ENCODE measurements around the gene CENPB.

CENPB gene

DNA sequence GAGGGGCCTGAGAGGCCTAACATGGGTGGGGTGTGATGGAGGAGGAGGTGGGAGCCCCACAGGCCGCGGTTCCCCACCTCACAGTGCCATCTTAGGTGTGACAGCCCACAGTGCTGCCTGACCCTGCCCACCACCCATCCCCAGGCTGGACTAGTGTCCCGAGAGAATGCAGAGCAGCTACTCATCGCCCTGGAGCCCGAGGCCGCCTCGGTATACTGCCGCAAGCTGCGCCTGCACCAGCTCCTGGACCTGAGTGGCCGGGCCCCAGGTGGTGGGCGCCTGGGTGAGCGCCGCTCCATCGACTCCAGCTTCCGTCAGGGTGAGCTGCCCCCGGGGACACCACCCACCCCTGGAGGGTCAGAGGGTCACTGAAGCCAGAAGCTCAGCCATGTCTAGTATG, 38.5 kb downstream of the CENPB start:
- no peak for DNase-seq (ENCODE audit: low spot score)

DNA sequence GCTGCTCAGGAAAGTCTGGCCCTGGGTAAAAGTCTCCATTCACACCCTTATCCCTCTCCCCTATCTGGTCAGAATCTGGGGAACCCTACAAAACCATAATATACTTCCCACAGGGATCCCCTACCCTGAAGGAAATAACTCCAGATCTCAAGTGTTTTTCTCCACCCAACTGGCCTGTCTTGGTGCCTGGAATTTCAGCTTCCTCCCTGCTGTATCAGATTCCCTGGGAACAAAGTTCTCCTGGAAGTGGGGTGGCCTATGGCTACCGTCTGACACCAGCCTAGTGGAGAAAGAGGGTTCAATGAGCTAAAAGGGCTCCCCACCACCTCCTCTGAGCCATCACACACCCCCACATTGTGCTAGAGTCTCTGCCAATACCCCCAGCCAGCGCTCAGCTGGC, 39.1 kb downstream of the CENPB start:
- DNase-seq (ENCODE audit: low spot score), result no peak

DNA sequence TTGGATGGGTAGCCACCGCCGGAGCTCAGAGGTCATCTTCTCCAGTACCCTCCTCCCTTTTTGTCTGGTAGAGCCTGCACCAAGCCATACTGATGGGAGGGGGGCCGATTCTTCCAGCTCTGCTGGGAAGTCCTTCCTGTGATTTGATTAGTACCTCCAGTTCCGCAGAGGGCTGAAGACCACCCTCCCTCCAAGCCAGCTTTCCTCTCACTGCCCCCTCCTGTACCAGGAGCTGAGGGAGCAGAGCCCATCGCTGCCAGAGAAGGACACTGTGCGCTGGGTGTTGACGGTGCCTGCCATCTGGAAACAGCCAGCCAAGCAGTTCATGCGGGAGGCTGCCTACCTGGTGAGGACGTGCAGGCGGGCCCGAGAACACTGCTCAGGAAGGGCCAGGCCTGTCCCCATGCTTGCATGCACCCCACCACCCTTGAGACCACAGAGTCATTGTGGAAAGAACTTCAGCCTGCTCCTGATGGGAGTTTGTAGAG, 40.8 kb downstream of the CENPB start:
- DNase-seq (ENCODE audit: low spot score), result no peak

DNA sequence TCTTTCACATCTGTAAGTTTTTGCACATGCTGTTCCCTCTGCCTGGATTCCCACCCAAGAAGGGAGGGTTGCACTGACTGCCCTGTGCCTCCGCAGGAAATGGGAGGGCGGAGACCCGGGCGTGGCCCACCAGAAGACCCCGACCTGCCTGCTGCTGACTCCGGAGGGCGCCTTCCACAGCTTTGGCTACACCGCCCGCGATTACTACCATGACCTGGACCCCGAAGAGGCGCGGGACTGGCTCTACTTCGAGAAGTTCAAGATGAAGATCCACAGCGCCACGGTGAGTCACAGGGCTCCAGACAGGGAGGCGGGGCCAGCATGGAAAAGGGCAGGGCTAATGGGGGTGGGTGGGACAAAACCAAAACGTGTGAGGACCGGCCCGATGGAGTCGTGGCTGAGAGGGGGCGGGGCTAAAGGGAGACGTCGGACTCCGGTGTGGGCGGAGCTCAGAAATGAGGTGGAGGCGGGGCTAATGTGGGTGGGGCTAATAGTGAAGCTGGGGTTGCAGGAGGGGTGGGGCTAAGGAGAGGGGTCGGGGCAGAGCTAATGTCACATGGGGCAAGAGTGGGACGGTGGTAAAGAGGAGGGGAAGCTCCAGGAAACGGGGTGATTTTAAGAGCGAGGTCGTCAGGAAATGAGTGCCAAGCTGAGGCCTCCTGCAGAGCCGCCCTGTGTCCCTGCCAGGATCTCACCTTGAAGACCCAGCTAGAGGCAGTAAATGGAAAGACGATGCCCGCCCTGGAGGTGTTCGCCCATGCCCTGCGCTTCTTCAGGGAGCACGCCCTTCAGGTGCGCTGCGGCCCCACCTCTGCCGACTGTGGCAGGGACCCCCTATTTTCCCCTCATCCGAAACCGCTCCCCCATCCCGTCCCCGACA, 41.5 kb downstream of the CENPB start:
- DNase-seq (ENCODE audit: low spot score), result peak; percentile 79

DNA sequence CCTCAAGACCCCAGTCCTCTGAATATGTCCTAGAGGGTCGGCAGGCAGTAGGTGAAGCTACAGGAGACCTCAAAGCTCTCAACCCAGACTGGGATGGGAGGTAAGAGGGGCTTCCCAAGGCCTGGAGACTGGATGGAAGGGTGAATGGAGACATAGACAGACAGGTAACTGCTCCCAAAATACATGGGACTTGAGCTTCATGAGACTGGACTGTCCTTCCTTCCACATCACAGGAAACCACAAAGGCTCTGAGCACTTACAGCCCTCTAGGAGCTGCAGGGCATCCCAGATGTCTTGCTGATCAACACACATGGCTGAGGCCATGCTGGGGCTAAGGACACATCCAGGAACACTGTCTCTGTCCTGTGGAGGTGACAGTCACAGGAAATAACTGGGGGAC, 42.5 kb downstream of the CENPB start:
- DNase-seq (ENCODE audit: low spot score), result no peak

DNA sequence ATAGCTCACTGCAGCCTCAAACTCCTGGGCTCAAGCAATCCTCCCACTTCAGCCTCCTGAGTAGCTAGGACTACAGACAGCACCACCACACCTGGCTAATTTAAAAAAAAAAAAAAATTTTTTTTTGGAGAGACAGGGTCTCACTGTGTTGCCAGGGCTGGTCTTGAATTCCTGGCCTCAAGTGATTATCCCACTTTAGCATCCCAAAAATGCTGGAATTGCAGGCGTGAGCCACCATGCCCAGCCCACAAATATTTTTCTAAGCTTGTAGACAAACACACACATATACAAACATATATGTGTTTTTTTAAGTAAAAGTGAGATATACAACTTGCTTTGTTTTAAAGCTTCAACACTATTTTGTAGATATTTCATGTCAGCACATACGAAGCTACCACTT, 43.3 kb downstream of the CENPB start:
- no peak for DNase-seq (ENCODE audit: low spot score)

DNA sequence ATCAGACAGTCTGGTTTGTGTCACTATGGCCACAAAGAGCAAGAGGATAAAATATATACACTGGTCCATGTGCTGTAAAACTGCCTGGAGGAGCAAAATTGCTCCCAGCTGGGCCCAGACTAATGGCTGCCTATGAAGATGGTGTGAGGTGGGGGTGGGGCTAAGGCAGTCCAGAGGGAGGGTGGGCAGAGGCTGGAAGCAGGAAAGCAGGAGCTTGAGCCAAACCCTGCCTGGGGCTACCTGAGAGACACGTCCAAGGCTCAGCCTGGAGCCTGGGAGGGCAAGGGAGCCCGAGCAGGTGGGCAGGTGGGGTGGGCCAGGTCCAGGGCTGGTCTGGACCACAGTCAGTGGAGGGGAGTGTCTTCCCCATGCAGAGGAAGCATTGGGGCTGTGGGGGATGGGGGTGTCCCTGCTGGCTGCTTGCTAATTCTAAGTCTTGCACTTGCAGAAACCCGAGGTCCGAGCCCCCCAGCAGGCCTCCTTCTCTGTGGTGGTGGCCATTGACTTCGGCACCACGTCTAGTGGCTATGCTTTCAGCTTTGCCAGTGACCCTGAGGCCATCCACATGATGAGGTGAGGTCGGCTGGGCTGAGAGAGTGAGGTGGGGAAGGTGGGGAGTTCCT, 44.6 kb downstream of the CENPB start:
- no peak for DNase-seq (ENCODE audit: low spot score)

DNA sequence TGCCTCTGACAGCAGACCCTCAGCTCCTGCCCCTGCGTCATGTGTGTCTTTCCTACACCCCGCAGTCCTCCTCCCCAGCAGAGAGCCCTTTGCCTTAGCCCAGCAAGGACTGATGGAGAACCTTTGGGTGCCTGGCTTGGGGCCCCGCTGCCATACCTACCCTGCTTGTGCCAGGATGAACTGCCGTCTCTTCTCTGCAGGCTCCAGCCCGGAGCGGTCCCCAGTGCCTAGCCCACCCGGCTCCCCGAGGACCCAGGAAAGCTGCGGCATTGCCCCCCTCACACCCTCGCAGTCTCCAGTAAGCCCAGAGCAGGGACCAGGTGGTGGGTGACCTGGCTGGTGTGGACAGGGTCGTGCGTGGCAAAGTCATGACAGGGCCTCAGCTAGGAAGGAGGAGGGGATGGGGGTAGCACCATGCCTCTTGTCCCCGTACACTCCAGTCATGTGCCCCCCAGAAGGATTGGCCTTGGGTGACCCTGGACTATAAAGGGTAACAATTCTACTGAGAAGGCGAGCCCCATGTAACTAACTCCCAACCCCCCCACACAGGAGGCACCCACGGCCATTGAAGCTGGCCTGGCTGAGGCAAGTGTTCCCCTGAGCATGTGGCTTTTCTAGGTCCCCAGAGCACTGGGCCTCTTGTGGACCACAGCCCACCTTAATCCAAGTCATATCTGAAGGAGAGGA, 45.8 kb downstream of the CENPB start:
- no peak for DNase-seq (ENCODE audit: low spot score)

DNA sequence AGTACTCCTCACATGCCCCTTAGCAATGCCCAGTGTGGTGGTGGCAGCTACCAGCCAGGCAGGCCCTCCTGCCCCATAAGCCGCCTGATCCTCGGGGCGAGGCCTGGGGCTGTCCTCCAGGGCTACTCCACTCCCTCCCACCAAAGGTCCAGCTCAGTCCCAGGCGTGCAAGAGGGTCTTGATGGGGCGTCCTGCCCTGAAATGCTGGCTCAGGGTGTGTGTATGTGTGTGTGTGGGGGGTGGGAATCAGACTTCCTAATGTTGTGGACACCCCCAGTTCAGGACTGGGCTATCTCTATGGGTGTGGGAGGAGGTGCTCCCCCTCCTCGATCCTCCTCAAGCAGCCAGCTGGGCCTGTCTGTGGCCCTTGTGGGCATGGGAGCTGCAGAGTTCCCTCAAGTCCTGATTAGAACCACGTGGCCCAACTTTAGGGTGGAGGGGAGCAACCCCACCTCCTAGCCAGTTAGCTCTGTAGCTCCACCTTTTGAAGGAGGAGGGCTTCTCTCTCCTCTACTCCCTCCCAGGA, 46.6 kb downstream of the CENPB start:
- DNase-seq (ENCODE audit: low spot score), result no peak

DNA sequence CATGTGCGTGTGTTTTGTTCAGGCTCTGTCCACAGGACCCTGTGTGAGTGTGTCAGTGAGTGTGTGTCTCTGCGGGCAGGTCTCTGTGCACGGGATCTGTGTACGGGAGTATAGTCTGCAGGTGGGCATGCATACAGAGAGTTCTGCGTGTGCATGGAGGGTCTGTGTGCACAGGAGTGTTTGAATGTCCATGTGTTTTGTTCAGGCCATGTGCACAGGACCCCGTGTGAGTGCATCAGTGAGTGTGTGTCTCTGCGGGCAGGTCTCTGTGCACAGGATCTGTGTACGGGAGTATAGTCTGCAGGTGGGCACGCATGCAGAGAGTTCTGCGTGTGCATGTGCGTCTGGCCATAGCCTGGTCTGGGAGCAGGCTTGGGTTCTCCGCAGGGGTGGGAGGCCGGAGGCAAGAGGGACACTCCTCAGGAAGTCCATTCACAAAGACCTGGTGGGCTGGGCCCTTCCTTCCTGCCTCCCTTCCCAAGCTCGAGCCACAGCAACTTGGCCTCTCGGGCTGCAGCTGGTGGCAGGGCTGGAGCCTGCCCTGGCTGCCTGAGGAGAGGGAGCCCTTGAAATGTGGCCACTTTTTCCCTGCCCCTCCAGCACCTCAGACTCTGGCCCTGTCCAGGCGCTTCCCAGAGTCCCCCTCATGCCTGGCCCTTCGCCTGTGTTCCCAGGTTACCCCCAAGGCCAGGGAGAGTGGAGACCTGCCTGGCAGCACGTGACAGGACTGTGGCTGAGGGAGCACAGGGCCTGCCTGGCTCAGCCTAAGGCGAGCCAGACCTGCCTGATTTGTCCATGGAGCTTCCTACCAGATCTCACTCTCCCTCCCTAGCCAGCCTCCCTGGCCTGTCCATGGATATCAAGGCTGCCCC, 47.2 kb downstream of the CENPB start:
- DNase-seq (ENCODE audit: low spot score), result no peak

DNA sequence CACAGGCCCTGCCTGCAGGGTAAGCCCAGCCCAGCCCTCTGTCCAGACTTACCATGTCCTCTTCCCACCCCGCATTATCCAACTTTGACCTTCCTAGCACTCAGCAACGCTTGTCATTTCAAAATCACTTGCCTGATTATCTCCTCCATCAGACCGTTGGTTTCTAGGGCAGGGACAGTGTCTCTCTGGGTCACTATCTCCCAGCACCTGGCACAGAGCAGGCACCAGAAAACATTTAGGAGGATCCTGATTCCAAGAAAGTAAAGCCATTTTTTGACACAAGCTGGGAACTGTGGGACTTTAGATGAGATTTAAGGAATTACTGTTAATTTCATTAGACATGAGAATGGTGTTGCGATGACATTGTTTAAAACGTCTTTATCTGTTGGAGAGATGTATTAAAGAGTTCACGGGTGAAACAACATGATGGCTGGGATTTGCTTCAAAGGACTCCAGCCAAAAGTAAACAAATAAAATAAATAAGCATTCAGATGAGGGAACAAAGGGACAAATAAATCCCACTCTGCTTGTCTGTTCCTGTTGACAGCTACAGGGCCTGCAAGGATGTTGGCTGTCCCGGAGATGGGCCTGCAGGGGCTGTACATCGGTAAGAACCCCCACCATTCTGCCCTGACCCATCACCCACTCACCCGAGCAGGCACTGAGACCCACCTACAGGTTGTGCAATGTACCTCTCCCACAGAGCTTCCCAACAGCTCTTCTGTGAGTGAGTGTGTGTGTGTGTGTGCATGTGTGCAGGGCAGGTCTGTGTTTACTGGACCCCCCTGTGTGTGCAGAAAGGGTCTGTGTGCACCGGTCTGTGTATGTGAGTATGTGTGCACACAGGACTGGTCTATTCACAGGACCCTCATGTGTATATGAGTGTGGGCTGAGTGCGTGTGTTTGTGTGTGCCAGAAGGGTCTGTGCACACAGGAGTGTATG, 48.2 kb downstream of the CENPB start:
- no peak for DNase-seq (ENCODE audit: low spot score)

DNA sequence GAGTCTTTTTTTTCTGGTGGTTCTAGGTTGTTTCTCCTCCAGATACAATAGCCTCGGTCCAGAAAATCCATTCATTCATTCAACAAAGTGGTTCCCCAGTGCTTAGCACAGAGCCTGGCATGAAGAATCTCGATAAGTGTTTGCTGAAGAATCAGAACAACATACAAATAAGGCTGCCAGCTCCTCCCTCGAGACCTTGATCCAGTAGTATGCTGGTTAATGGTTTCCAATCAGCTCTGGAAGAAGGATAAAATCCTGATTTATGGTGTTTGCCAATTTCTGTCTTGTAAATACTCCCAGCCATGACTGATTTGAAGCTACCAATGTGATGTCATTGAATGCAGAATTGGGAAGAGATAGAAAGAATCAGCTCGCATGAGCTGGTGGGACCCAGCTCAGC, 50.8 kb downstream of the CENPB start:
- DNase-seq (ENCODE audit: low spot score), result no peak

DNA sequence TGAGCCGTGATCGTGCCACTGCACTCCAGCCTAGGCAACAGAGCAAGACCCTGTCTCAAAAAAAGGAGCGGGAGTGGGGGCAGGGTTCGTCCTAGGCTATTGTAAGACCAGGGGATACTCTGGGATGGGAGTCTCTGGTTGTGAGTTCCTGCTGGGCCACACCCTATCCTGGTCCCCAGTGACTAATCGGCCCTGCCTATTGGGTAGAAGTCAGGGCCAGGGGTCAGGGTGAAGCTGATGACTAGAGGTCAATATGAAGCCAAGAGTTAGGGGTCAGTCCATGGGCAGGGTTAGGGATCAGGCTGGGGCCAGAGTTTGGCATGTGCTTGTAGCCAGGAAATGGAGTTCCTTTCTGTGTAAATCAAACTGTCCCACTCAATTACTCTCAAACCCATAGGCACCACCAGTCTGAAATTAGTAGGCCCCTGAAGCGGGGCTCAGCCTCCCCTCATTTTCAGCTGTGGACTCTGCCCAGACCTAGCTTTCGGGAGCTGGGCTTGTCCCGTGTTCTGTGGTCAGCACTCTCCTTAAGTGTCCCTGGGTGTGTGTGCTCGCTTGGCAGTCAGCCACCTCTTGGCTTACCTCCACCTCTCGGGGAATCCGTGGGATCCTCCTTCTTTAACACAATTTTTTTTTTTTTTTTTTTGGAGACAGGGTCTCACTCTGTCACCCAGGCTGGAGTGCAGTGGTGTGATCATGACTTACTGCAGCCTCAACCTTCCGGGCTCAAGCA, 52.3 kb downstream of the CENPB start:
- DNase-seq (ENCODE audit: low spot score), result no peak
